ENCODE results near the gene KRTAP2-4. TPM values are rescaled to one million over a fixed set of nuclear protein-coding genes. Genes with fewer than 3 reads are reported as not detected.

Gene KRTAP2-4, protein sequence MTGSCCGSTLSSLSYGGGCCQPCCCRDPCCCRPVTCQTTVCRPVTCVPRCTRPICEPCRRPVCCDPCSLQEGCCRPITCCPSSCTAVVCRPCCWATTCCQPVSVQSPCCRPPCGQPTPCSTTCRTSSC
- total RNA-seq: not detected in 2 replicates

GRCh38 chr17:41065829-41066624, at the start of gene KRTAP2-4:
TSS of gene KRTAP2-4 (minus strand) at chr17:41065879. CDS start at chr17:41065845, 34 bp downstream.

DNA sequence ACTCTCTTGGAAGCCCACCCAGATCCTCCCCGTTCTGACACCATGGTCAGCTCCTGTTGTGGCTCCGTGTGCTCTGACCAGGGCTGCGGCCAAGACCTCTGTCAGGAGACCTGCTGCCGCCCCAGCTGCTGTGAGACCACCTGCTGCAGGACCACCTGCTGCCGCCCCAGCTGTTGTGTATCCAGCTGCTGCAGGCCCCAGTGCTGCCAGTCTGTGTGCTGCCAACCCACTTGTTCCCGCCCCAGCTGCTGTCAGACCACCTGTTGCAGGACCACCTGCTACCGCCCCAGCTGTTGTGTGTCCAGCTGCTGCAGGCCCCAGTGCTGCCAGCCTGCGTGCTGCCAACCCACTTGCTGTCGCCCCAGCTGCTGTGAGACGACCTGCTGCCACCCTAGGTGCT, 39.7 kb upstream of the KRTAP2-4 start, which contains the start of gene KRTAP4-9:
Gene KRTAP4-9 (plus strand): TSS at position 43 of the 400 bp plus-strand sequence. CDS start 0 bp downstream, at position 43.

DNA sequence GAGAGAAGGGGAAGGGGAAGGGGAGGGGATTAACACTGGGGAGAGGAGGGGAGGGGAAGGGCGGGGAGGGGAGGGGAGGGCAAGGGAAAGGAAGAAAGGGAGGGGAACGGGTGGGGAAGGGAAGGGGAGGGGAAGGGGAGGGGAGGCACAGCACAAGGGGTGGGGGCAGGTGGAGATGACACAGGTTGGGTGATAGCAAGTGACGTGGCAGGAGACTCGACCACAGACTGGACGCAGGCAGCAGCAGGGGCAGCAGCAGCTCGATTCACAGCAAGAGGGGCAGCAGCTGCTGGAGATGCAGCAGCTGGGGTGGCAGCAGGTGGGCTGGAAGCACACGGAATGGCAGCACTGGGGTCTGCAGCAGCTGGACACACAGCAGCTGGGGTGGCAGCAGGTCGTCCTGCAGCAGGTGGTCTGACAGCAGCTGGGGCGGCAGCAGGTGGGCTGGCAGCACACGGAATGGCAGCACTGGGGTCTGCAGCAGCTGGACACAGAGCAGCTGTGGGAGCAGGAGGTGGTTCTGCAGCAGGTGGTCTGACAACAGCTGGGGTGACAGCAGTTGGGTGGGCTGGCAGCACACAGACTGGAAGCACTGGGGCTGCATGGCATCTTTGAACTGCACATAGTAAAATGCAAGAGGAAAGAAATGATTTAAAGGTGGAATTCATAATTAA, 36.0 kb upstream of the KRTAP2-4 start, which contains the start of gene KRTAP4-16:
Gene KRTAP4-16 (minus strand): TSS at position 624 of the 674 bp plus-strand sequence. CDS start 0 bp downstream, at position 624.

GRCh38 chr17:41098042-41098441, 32.4 kb upstream of the KRTAP2-4 start, which contains the start of gene KRTAP4-8:
TSS of gene KRTAP4-8 (minus strand) at chr17:41098142. CDS start at chr17:41098084, 58 bp downstream.

DNA sequence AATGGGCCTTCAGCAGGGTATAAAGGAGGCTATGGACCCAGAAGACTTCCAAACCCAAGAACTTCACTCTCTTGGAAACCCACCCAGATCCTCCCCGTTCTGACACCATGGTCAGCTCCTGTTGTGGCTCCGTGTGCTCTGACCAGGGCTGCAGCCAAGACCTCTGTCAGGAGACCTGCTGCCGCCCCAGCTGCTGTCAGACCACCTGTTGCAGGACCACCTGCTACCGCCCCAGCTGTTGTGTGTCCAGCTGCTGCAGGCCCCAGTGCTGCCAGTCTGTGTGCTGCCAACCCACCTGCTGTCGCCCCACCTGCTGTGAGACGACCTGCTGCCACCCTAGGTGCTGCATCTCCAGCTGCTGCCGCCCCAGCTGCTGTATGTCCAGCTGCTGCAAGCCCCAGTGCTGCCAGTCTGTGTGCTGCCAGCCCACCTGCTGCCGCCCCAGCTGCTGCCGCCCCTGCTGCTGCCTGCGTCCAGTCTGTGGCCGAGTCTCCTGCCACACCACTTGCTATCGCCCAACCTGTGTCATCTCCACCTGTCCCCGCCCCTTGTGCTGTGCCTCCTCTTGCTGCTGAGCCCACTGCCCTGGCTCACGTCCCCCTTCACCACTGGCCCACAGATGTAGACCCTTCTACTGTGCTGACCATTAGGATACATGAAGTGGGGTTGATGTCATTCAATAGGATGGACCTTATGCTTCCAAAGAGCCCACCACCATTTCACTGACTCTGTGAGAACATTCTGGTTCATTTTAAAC, 18.6 kb upstream of the KRTAP2-4 start, which contains the start of gene KRTAP4-7:
Gene KRTAP4-7 (plus strand): TSS at position 51 of the 757 bp plus-strand sequence. CDS start 57 bp downstream, at position 108.

DNA sequence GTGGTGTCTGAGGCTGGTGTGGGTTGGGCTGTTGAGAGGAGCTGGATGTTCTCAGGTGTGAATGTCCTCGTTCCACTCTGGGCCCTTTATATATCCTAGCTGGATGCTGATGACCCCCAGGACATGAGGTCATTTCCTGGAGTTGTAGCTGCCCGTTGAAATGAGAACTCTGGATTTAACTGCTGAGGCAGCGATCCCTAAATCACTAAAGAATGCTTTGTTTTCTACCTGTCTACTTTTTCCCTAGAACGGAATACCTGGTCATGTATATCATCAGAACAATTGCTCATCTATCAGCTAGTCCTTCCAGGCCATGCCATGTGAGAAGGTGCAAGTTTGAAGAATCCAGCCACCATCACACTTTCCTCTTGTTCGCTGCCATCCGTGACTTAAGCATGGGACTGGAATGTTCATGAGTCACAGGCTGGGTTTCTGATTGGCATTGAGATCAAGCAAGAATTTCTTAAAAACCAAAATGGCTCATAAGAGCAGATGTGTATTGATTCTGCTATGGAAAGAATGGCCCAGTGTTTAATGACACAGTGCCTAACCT, 5.6 kb downstream of the KRTAP2-4 start, which contains the start of gene KRTAP2-3:
Gene KRTAP2-3 (minus strand): TSS at position 63 of the 553 bp plus-strand sequence. CDS start 64 bp downstream, outside the sequence.

DNA sequence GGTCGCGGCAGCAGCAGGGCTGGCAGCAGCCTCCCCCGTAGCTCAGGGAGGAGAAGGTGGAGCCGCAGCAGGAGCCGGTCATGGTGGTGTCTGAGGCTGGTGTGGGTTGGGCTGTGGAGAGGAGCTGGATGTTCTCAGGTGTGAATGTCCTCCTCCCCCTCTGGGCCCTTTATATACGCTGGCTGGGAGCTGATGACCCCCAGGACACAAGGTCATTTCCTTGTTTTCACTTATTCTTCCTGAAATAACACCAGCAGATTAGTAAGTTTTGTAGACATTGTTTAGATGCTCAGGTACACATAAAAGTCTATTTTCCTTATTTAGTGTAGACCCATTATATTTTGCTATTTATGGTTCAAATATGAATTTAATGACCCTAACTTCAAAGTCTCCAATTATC, 10.5 kb downstream of the KRTAP2-4 start, which contains the start of gene KRTAP2-2:
Gene KRTAP2-2 (minus strand): TSS at position 101 of the 400 bp plus-strand sequence. CDS start 19 bp downstream, at position 82.

DNA sequence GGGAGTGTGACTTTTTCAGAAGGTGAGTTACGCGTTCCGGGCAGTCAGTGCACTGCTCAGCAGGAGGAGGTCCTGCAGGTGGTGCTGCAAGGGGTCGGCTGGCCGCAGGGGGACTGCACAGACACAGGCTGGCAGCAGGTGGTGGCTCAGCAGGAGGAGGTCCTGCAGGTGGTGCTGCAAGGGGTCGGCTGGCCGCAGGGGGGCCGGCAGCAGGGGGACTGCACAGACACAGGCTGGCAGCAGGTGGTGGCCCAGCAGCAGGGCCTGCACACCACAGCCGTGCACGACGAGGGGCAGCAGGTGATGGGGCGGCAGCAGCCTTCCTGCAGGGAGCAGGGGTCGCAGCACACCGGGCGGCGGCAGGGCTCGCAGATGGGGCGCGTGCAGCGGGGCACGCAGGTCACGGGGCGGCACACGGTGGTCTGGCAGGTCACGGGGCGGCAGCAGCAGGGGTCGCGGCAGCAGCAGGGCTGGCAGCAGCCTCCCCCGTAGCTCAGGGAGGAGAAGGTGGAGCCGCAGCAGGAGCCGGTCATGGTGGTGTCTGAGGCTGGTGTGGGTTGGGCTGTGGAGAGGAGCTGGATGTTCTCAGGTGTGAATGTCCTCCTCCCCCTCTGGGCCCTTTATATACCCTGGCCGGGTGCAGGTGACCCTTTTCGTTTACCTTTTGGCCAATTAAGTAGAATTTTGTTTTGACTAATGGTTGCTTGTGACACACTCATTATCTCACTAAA, 18.8 kb downstream of the KRTAP2-4 start, which contains the start of gene KRTAP2-1:
Gene KRTAP2-1 (minus strand): TSS at position 582 of the 731 bp plus-strand sequence. CDS start 49 bp downstream, at position 533.

DNA sequence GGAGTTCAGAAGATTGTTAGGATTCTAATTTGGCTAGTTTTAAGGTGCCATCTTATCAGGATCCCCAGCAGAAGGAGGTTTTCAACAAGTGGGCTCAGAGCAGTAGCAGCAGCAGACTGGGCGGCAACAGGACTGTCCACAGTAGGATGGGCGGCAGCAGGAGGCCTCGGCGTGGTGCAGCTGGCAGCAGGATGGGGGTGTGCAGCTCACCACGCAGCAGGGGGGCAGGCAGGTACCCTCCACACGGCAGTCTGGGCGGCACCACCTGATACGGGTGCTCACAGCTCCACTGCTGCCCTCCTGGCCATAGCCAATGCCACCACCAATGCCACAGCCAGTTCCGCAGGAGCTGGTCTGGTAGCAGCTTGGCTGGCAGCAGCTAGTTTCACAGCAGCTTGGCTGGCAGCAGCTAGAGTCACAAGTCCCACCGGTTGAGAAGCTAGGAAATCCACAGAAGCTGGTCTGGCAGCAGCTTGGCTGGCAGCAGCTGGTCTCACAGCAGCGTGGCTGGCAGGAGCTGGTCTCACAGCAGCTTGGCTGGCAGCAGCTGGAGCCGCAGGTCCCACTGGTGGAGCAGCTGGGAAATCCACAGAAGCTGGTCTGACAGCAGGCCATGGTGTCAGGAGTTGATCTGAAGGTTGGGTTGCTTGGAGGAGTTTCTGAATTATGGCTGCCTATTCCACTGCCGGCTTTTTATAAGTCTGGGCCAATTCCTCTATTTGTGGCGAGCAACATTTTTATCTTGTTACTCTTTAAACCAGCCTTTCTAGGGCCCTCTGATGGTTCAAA, 24.7 kb downstream of the KRTAP2-4 start, which contains the start of gene KRTAP1-1:
Gene KRTAP1-1 (minus strand): TSS at position 668 of the 789 bp plus-strand sequence. CDS start 53 bp downstream, at position 615.

GRCh38 chr17:41034346-41034935, 31.2 kb downstream of the KRTAP2-4 start, which contains the start of gene KRTAP1-3:
TSS of gene KRTAP1-3 (minus strand) at chr17:41034874. CDS start at chr17:41034821, 53 bp downstream.

GRCh38 chr17:41029633-41030245, 35.9 kb downstream of the KRTAP2-4 start, which contains the start of gene KRTAP1-4:
TSS of gene KRTAP1-4 (minus strand) at chr17:41030195. CDS start at chr17:41030078, 117 bp downstream.

DNA sequence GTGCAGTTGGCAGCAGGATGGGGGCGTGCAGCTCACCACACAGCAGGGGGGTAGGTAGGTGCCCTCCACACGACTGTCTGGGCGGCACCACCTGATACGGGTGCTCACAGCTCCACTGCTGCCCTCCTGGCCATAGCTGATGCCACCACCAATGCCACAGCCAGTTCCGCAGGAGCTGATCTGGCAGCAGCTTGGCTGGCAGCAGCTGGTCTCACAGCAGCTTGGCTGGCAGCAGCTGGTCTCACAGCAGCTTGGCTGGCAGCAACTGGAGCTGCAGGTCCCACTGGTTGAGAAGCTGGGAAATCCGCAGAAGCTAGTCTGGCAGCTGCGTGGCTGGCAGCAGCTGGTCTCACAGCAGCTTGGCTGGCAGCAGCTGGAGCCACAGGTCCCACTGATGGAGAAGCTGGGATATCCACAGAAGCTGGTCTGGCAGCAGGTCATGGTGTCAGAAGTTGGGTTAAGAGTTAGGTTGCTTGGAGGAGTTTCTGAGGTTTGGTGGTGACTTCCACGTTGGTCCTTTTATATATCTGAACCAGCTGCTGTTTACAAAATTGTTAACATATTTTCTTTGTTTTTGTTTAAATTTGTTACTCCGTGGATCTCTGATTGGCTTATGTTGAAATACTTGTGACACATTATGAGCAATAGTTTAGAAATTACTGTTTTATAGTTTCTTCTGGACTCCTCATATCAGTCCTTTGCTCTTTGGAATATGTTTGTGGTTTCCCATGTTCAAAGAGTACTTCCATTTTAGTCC, 38.8 kb downstream of the KRTAP2-4 start, which contains the start of gene KRTAP1-5:
Gene KRTAP1-5 (minus strand): TSS at position 494 of the 757 bp plus-strand sequence. CDS start 53 bp downstream, at position 441.

Other genes with a start within 250 kb of the KRTAP2-4 start
- gene KRT10, start 243.3 kb downstream of the KRTAP2-4 start, total RNA-seq: 18.0 and 18.8 TPM in 2 replicates
- gene KRT12, start 198.7 kb downstream of the KRTAP2-4 start, total RNA-seq: not detected in 2 replicates
- not detected in 2 replicates for gene KRT20, start 180.6 kb downstream of the KRTAP2-4 start, total RNA-seq
- not detected in 2 replicates for gene KRT23, start 128.2 kb downstream of the KRTAP2-4 start, total RNA-seq
- gene KRT39, start 98.9 kb downstream of the KRTAP2-4 start, total RNA-seq: not detected in 2 replicates
- gene KRT40, start 81.6 kb downstream of the KRTAP2-4 start, total RNA-seq: not detected in 2 replicates
- gene KRTAP3-3, start 71.7 kb downstream of the KRTAP2-4 start, total RNA-seq: not detected in 2 replicates
- gene KRTAP3-2, start 66.0 kb downstream of the KRTAP2-4 start, total RNA-seq: not detected in 2 replicates
- gene KRTAP3-1, start 56.8 kb downstream of the KRTAP2-4 start, total RNA-seq: not detected in 2 replicates
- gene KRTAP1-5, start 38.7 kb downstream of the KRTAP2-4 start, total RNA-seq: not detected in 2 replicates
- gene KRTAP1-4, start 35.7 kb downstream of the KRTAP2-4 start, total RNA-seq: not detected in 2 replicates
- gene KRTAP1-3, start 31.0 kb downstream of the KRTAP2-4 start, total RNA-seq: not detected in 2 replicates
- not detected in 2 replicates for gene KRTAP1-1, start 24.4 kb downstream of the KRTAP2-4 start, total RNA-seq
- gene KRTAP2-1, start 18.6 kb downstream of the KRTAP2-4 start, total RNA-seq: not detected in 2 replicates
- not detected in 2 replicates for gene KRTAP2-2, start 10.6 kb downstream of the KRTAP2-4 start, total RNA-seq
- not detected in 2 replicates for gene KRTAP2-3, start 5.8 kb downstream of the KRTAP2-4 start, total RNA-seq
- gene KRTAP4-7, start 18.3 kb upstream of the KRTAP2-4 start, total RNA-seq: not detected in 2 replicates
- gene KRTAP4-8, start 32.3 kb upstream of the KRTAP2-4 start, total RNA-seq: not detected in 2 replicates
- gene KRTAP4-16, start 36.3 kb upstream of the KRTAP2-4 start, total RNA-seq: not detected in 2 replicates
- gene KRTAP4-9, start 39.5 kb upstream of the KRTAP2-4 start, total RNA-seq: not detected in 2 replicates
- gene KRTAP4-11, start 52.5 kb upstream of the KRTAP2-4 start, total RNA-seq: not detected in 2 replicates
- not detected in 2 replicates for gene KRTAP4-12, start 58.3 kb upstream of the KRTAP2-4 start, total RNA-seq
- not detected in 2 replicates for gene KRTAP4-6, start 74.7 kb upstream of the KRTAP2-4 start, total RNA-seq
- not detected in 2 replicates for gene KRTAP4-5, start 83.9 kb upstream of the KRTAP2-4 start, total RNA-seq
- gene KRTAP4-4, start 94.9 kb upstream of the KRTAP2-4 start, total RNA-seq: not detected in 2 replicates
- gene KRTAP4-3, start 102.3 kb upstream of the KRTAP2-4 start, total RNA-seq: not detected in 2 replicates
- not detected in 2 replicates for gene KRTAP4-2, start 112.3 kb upstream of the KRTAP2-4 start, total RNA-seq
- gene KRTAP4-1, start 119.0 kb upstream of the KRTAP2-4 start, total RNA-seq: not detected in 2 replicates
- not detected in 2 replicates for gene KRTAP9-1, start 124.0 kb upstream of the KRTAP2-4 start, total RNA-seq
- gene KRTAP9-2, start 160.8 kb upstream of the KRTAP2-4 start, total RNA-seq: not detected in 2 replicates
- not detected in 2 replicates for gene KRTAP9-3, start 166.6 kb upstream of the KRTAP2-4 start, total RNA-seq
- gene KRTAP9-8, start 172.1 kb upstream of the KRTAP2-4 start, total RNA-seq: not detected in 2 replicates
- gene KRTAP9-4, start 183.8 kb upstream of the KRTAP2-4 start, total RNA-seq: not detected in 2 replicates
- gene KRTAP9-9, start 189.5 kb upstream of the KRTAP2-4 start, total RNA-seq: not detected in 2 replicates
- not detected in 2 replicates for gene KRTAP9-6, start 199.5 kb upstream of the KRTAP2-4 start, total RNA-seq
- not detected in 2 replicates for gene KRTAP9-7, start 209.8 kb upstream of the KRTAP2-4 start, total RNA-seq
- not detected in 2 replicates for gene KRTAP29-1, start 237.0 kb upstream of the KRTAP2-4 start, total RNA-seq
- not detected in 2 replicates for gene KRTAP16-1, start 243.4 kb upstream of the KRTAP2-4 start, total RNA-seq
- gene KRTAP17-1, start 249.8 kb upstream of the KRTAP2-4 start, total RNA-seq: not detected in 2 replicates

All from pericardium fibroblast (primary cell).